Stimulated activated CD8-positive, alpha-beta memory T cell treated with anti-CD3 and anti-CD28 coated beads, Interleukin-12 subunit alpha, Interleukin-12 subunit beta, amount 100 ng/mL, for 4 hours (primary cell): ENCODE results near the gene NRXN3.

Experiments
- DNase-seq: peaks from one replicate; pipeline ENCODE4 v3.0.0-alpha.2; 2020; ENCODE audit warnings: low read depth

Gene NRXN3

GRCh38 chr14:79638672-79639266 is 1468.6 kb downstream of the NRXN3 start:
- no peak for DNase-seq

- no peak for DNase-seq
These were observed 1469.4 kb downstream of the NRXN3 start for GRCh38 chr14:79639613-79640012.

GRCh38 chr14:79641371-79641770 is 1471.2 kb downstream of the NRXN3 start:
- DNase-seq, result no peak

- no peak for DNase-seq
These were observed 1473.0 kb downstream of the NRXN3 start for GRCh38 chr14:79643132-79643531.

- no peak for DNase-seq
These were observed 1475.7 kb downstream of the NRXN3 start for GRCh38 chr14:79645753-79646362.

- DNase-seq, result no peak
These were observed 1479.7 kb downstream of the NRXN3 start for GRCh38 chr14:79649856-79650255.

- DNase-seq, result no peak
These were observed 1482.5 kb downstream of the NRXN3 start for GRCh38 chr14:79652513-79653307.

GRCh38 chr14:79656056-79656455 is 1485.9 kb downstream of the NRXN3 start:
- no peak for DNase-seq

GRCh38 chr14:79656496-79656895 is 1486.3 kb downstream of the NRXN3 start:
- DNase-seq, result no peak

- DNase-seq, result no peak
These were observed 1488.0 kb downstream of the NRXN3 start for GRCh38 chr14:79658221-79658620.

GRCh38 chr14:79658769-79659168 is 1488.6 kb downstream of the NRXN3 start:
- DNase-seq, result no peak

- no peak for DNase-seq
These were observed 1490.1 kb downstream of the NRXN3 start for GRCh38 chr14:79660053-79660939.

GRCh38 chr14:79661752-79662151 is 1491.6 kb downstream of the NRXN3 start:
- no peak for DNase-seq

GRCh38 chr14:79663453-79663852 is 1493.3 kb downstream of the NRXN3 start:
- DNase-seq, result no peak

- DNase-seq, result no peak
These were observed 1495.4 kb downstream of the NRXN3 start for GRCh38 chr14:79665556-79665955.

GRCh38 chr14:79668951-79669350 is 1498.8 kb downstream of the NRXN3 start:
- DNase-seq, result no peak

GRCh38 chr14:79670811-79671210 is 1500.6 kb downstream of the NRXN3 start:
- no peak for DNase-seq

- DNase-seq, result no peak
These were observed 1509.9 kb downstream of the NRXN3 start for GRCh38 chr14:79680087-79680486.

- DNase-seq, result no peak
These were observed 1516.0 kb downstream of the NRXN3 start for GRCh38 chr14:79686196-79686595.

GRCh38 chr14:79690960-79691359 is 1520.8 kb downstream of the NRXN3 start:
- no peak for DNase-seq

GRCh38 chr14:79693935-79694334 is 1523.8 kb downstream of the NRXN3 start:
- no peak for DNase-seq

- DNase-seq, result no peak
These were observed 1525.1 kb downstream of the NRXN3 start for GRCh38 chr14:79695307-79695706.
